ENCODE data around the gene TFAM.

GRCh38 chr10:58400609-58401008 is 15.4 kb downstream of the TFAM start:
- TF ChIP-seq CTCF (conservative IDR thresholded peaks at IDR 0.05 in 1 of 2, IDR thresholded peaks at IDR 0.05 in 1 of 2; ENCODE audit: extremely low read depth in 1 of 2, insufficient read depth in 1 of 2, low read depth in 1 of 2, low read length in 2 of 2) (no peak), EZH2 (IDR thresholded peaks at IDR 0.05; ENCODE audit: borderline replicate concordance, low read length) (no peak)
